Measurements from ENCODE around the gene PPFIA2.

PPFIA2 gene

DNA sequence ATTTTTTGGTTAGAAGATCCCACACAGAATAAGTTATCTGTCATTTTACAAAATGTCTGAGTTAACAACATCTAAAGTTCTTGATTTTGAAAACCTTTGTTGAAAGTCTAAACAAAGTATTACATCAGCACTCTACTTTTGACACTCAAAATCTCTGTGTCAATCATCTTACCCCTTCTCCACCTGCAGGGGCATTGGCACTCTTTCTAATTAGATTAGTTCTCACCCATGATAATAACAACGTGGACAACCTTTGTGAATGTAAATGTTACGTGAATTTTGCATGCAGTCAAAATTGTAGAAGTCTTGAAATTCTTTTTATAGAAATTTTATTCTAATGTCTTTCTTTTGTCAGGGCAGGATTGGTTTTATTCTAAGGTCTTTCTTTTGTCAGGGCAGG is 33.5 kb upstream of the PPFIA2 start:
- TF ChIP-seq, protein P1, sequence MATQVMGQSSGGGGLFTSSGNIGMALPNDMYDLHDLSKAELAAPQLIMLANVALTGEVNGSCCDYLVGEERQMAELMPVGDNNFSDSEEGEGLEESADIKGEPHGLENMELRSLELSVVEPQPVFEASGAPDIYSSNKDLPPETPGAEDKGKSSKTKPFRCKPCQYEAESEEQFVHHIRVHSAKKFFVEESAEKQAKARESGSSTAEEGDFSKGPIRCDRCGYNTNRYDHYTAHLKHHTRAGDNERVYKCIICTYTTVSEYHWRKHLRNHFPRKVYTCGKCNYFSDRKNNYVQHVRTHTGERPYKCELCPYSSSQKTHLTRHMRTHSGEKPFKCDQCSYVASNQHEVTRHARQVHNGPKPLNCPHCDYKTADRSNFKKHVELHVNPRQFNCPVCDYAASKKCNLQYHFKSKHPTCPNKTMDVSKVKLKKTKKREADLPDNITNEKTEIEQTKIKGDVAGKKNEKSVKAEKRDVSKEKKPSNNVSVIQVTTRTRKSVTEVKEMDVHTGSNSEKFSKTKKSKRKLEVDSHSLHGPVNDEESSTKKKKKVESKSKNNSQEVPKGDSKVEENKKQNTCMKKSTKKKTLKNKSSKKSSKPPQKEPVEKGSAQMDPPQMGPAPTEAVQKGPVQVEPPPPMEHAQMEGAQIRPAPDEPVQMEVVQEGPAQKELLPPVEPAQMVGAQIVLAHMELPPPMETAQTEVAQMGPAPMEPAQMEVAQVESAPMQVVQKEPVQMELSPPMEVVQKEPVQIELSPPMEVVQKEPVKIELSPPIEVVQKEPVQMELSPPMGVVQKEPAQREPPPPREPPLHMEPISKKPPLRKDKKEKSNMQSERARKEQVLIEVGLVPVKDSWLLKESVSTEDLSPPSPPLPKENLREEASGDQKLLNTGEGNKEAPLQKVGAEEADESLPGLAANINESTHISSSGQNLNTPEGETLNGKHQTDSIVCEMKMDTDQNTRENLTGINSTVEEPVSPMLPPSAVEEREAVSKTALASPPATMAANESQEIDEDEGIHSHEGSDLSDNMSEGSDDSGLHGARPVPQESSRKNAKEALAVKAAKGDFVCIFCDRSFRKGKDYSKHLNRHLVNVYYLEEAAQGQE (IDR thresholded peaks at IDR 0.05; ENCODE audit: insufficient read depth in 1 of 2, low read depth in 2 of 2, low read length in 2 of 2), result no peak
- TF ChIP-seq SIN3A (IDR thresholded peaks at IDR 0.05; ENCODE audit: borderline replicate concordance, insufficient read depth, low read length), result no peak
- no peak for TF ChIP-seq POLR2AphosphoS5 (IDR thresholded peaks at IDR 0.05; ENCODE audit: low read depth, low read length)
- no peak for TF ChIP-seq FOXP2 (optimal IDR thresholded peaks at IDR 0.05; ENCODE audit: borderline replicate concordance, extremely low read depth, extremely low read length, insufficient read depth)
- no peak for TF ChIP-seq TAF1 (IDR thresholded peaks at IDR 0.05; ENCODE audit: borderline replicate concordance, insufficient read depth, low read length)

DNA sequence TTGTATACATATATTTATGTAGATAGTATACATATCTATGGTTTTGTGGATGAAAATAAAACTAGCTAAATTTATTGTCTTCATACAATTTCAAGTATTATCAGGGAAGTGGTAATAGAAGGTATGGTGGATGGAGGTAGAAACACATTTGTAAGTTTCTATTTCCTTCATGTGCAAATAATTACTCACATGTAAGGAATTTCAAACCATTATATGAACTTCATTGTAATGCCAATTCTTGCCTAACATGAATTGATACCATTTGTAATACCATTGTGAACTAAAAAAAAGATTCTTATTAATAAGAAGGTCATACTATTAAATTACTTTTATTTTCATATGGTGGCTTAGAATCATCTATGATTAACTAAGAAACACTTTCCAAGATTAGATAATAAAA is 20.1 kb upstream of the PPFIA2 start:
- TF ChIP-seq SIN3A (IDR thresholded peaks at IDR 0.05; ENCODE audit: borderline replicate concordance, insufficient read depth, low read length) (no peak), TAF1 (IDR thresholded peaks at IDR 0.05; ENCODE audit: borderline replicate concordance, insufficient read depth, low read length) (no peak), FOXP2 (optimal IDR thresholded peaks at IDR 0.05; ENCODE audit: borderline replicate concordance, extremely low read depth, extremely low read length, insufficient read depth) (no peak), POLR2AphosphoS5 (IDR thresholded peaks at IDR 0.05; ENCODE audit: low read depth, low read length) (no peak)
- TF ChIP-seq, protein P1 (IDR thresholded peaks at IDR 0.05; ENCODE audit: insufficient read depth in 1 of 2, low read depth in 2 of 2, low read length in 2 of 2), result no peak

DNA sequence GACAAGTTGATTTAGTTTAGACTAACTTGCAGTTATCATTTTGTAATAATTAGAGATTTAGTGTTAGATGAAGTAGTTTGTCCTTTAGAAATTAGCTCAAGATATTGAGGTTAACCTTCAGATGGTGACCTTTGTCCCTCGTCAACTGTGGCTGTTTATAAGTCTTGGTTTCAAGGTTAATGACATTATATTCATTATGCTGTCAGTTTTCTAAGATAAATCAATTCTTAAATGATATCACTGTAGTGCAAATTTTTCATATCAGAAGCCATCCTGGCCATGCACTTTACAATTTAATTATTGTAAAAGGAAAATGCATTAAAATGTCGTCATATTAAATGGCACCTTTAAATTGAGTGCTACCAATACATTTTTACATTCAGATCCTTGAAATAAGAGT is 19.6 kb upstream of the PPFIA2 start:
- TF ChIP-seq, protein P1 (IDR thresholded peaks at IDR 0.05; ENCODE audit: insufficient read depth in 1 of 2, low read depth in 2 of 2, low read length in 2 of 2), result no peak
- no peak for TF ChIP-seq TAF1 (IDR thresholded peaks at IDR 0.05; ENCODE audit: borderline replicate concordance, insufficient read depth, low read length)
- TF ChIP-seq SIN3A (IDR thresholded peaks at IDR 0.05; ENCODE audit: borderline replicate concordance, insufficient read depth, low read length), result no peak
- TF ChIP-seq FOXP2 (optimal IDR thresholded peaks at IDR 0.05; ENCODE audit: borderline replicate concordance, extremely low read depth, extremely low read length, insufficient read depth), result no peak
- TF ChIP-seq POLR2AphosphoS5 (IDR thresholded peaks at IDR 0.05; ENCODE audit: low read depth, low read length), result no peak

DNA sequence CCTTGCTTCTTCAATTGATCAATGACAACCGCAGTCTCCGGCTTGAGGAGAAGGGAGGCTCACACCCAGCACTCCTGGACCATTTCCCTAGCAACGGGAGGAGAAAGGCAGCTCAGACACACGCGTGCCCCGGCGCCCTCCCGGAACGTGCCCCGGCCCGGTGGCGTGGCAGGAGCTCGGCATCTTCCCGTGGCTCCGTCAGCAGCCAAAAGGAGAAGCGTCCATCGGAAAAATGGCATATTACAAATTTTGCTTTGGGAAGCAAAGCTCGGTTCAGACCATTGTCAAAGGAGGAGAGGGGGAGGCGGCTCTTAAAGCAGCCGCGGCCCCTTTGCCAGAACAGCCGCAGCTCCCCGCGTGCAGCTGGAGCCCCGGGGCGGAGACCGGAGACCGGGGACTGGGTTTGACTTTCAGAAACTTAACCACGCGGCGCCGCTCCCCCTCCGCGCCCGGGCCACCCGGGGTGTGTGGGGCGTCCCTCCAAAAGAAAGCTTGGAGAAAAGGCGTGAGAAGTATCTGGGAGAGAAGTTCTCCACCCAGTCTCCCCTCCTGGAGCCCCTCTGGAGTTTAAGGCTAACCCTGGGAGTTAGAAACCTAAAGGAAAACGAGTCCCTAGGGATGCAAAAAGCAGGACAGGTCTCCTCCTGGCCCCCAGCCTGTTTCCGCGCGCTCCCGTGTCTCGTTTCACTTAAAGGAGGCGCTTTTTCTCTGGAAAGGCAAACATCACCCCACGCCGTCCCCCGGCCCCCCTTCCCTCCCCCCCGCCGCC is 545 bp downstream of the PPFIA2 start:
- TF ChIP-seq TAF1 (IDR thresholded peaks at IDR 0.05; ENCODE audit: borderline replicate concordance, insufficient read depth, low read length) (no peak), SIN3A (IDR thresholded peaks at IDR 0.05; ENCODE audit: borderline replicate concordance, insufficient read depth, low read length) (no peak)
- TF ChIP-seq, protein P1 (IDR thresholded peaks at IDR 0.05; ENCODE audit: insufficient read depth in 1 of 2, low read depth in 2 of 2, low read length in 2 of 2), result no peak
